ENCODE measurements around the gene PARP1. TPM values are rescaled to one million over a fixed set of nuclear protein-coding genes. Genes with fewer than 3 reads are reported as not detected.
A peak's percentile ranks its signal among the peaks of the same experiment; 100 is the strongest.
"Not testable (repeated sequence)": the region's sequence is repeated elsewhere in the genome, so short reads cannot be mapped to it uniquely, and the experiment has no call there.

PARP1 gene
- 119 and 136 TPM in 2 replicates for total RNA-seq

GRCh38 chr1:226407497-226408284 is at the start of gene PARP1:
TSS of gene PARP1 (minus strand) at chr1:226408093. CDS start at chr1:226407929, 164 bp downstream.
- peak; percentile 57 to 83 for DNase-seq (ENCODE audit: low read depth in 2 of 2)

DNA sequence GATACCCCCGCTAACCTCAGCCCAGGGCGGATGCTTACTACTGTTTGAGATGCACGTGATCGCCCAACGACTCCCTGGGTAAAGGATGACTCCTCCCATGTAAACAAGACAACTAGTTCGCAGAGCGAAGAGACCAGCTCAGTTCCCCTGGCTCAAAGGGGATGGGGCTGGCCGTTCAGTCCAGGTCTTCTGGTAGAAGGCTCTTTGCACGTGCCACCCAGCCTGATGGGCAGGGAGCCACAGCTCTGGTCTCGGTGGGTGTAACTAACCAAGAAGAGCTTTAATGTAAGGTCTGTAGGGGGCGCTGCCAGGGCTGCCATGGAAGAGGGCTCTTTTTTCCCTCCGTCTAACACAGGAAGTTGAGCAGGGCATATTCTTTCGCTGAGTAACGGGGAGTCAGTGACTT is 49.4 kb upstream of the PARP1 start:
- DNase-seq (ENCODE audit: low read depth in 2 of 2), result peak in 1 of 2 donors; percentile 17

- no peak for DNase-seq (ENCODE audit: low read depth in 2 of 2)
Observed at GRCh38 chr1:226455843-226456242, 48.0 kb upstream of the PARP1 start.

- no peak for DNase-seq (ENCODE audit: low read depth in 2 of 2)
Observed at GRCh38 chr1:226454349-226454748, 46.5 kb upstream of the PARP1 start.

- DNase-seq (ENCODE audit: low read depth in 2 of 2), result no peak
Observed at GRCh38 chr1:226453015-226453704, 45.3 kb upstream of the PARP1 start.

DNA sequence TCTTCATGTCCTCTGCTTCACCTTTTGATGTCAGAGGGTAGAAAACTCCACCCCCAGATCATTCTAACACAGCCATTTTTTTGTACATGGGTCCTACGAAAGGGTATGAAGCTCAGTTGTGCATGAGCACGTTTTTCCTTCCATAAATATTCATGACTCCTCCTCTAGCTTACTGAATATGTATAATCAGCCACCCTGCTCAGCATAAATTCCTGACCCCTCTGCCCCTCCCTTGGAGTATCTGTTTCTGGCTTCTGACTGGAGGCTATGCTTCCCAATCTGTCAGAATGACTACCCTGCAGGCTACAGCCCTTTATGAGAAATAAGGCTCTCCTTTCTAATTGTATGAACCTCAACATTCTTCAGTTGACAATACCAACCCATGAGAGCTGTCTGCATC is 42.8 kb upstream of the PARP1 start:
- DNase-seq (ENCODE audit: low read depth in 2 of 2), result no peak

DNA sequence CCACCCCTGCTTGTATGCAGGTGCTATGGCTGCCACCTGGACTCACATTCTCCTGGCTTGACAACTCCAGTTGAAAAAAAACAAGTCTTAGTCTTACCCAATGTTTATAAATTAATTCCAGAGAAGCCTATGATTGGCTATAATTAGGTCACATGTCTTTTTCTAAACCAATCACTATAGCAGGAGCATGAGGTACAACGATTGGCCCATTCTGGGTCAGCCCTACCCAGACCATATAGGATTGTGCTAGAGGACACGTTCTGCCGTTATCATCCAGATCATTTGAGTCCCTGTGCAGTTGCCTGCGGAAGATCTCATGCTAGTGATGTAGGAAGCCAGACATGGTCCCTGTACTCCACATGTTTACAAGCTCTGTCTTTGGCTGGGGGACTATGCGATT is 41.9 kb upstream of the PARP1 start:
- DNase-seq (ENCODE audit: low read depth in 2 of 2), result no peak

DNA sequence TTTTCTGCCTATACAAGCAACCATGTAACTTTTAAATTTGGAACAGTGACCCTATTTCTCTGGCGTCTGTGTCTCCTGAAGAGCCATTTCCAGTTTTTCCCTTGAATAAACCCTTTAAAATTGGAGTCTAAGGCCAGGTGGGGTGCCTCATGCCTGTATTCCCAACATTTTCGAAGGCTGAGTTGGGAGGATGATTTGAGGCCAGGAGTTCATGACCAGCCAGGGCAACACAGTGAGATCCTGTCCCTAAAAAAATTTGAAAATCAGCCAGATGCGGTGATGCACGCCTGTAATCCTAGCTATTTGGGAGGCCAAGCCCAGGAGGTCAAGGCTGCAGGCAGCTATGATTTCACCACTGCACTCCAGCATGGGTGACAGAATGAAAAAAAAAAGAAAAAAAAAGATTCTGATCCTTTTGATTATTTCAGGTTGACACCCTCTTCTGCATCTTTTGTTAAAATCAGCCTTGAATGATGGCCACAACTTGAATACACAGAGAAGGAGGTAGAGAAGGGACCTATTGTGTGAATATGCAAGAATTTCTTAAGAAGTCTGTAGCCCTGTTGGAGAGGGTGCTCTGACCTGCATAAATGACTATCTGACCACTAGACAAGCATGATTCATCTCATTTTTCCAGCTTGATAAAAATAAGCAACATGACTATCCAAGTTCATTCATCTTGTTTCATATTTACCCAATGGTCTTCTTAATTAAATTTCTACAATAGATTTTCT is 40.2 kb upstream of the PARP1 start:
- no peak for DNase-seq (ENCODE audit: low read depth in 2 of 2)

DNA sequence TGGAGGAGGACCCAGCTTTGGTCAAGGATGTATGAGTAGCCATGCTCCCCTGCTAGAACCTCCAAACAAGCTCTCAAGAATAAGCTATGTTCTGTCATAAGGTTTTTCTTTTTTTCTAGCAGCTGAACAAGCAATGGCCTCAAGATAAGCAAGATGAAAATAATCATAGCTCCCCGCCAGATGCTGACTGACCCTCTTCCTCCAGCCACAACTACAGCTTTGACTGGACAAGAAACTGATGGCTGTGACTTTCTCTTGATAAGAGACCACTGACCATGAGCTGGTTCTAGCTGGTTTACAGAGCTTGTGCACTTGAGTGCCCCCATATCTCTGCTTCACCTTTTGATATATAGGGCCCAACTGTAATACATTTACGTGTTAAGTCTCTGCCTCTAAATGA is 38.2 kb upstream of the PARP1 start:
- no peak for DNase-seq (ENCODE audit: low read depth in 2 of 2)

DNA sequence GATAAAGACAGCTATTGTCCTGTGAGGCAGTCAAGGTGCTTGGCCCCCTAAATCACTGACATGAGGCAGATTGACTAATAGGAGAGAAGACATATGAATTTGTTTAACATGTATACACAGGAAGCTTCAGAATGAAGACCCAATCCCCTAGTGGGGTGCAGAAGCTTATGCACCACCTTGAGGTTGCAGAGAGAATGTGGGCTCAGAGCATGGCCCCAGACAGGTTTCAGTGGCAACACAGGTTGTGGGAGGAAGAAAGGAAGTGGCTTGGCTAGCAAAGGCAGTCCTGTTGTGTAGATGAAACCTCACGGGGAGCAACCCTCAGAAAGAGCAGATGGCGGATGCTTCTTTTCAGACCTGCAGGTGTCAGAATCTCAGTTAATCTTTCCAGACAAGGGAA is 37.0 kb upstream of the PARP1 start:
- DNase-seq (ENCODE audit: low read depth in 2 of 2), result no peak

DNA sequence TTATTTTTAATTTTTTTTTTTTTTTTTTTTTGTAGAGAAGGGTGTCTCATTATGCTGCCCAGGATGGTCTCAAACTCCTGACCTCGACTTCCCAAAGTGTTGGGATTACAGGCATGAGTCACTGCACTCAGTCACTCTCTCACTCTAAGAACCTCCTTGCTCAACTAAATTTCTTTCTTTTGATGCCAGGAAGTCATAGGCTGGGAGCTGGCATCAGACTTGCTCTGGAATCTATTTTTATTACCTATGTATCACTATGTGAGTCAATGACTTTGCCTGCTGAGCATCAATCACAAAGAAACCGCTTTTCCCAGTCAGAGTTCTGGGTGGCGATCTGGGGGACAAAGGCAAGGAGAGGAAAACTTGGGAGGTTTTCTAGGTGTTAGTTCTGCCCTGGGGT is 35.5 kb upstream of the PARP1 start:
- peak in 1 of 2 donors; percentile 9 for DNase-seq (ENCODE audit: low read depth in 2 of 2)

- DNase-seq (ENCODE audit: low read depth in 2 of 2), result no peak
Observed at GRCh38 chr1:226443033-226443432, 35.1 kb upstream of the PARP1 start.

DNA sequence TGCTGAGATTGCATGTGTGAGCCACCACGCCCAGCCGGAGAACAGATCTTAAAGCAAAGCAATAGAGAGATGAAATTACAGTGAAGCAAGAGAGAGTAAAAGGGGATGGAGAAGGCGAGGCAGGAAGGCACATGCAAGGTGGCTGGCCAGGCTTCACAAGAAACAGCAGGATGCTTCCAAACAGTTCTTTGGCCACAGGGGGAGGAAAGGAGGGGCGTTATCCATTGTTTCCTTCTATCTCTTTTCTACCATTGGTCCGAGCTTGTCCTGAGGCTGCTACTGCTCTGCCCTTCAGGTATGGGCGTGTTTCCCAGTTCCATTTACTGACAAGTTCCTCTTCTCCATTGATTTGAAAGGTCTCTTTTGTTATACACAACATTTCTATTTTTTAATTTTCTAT is 33.7 kb upstream of the PARP1 start:
- no peak for DNase-seq (ENCODE audit: low read depth in 2 of 2)

GRCh38 chr1:226440512-226440911 is 32.6 kb upstream of the PARP1 start:
- no peak for DNase-seq (ENCODE audit: low read depth in 2 of 2)

DNA sequence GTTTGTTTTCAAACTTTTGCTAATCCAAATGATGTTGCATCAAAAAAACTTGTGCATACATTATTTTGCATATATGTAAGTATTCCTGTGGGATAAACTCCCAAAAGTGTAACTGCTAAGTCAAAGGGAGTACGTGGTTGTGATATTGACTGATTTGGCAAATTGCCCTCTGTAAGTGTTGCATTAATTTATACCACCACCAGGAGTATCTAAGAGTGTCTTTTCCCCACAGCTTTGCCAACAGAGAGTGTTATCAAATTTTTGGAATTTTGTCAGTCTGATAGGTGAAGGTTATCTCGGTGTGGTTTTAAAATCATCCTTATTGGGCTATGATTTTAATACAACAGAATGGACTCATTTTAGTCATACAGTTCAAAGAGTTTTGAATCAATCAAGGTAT is 30.1 kb upstream of the PARP1 start:
- DNase-seq (ENCODE audit: low read depth in 2 of 2), result peak; percentile 12 to 31

GRCh38 chr1:226436855-226437491 is 29.1 kb upstream of the PARP1 start:
- no peak for DNase-seq (ENCODE audit: low read depth in 2 of 2)

GRCh38 chr1:226436472-226436854 is 28.6 kb upstream of the PARP1 start:
- DNase-seq (ENCODE audit: low read depth in 2 of 2), result no peak

- no peak for DNase-seq (ENCODE audit: low read depth in 2 of 2)
Observed at GRCh38 chr1:226433341-226433720, 25.4 kb upstream of the PARP1 start.

DNA sequence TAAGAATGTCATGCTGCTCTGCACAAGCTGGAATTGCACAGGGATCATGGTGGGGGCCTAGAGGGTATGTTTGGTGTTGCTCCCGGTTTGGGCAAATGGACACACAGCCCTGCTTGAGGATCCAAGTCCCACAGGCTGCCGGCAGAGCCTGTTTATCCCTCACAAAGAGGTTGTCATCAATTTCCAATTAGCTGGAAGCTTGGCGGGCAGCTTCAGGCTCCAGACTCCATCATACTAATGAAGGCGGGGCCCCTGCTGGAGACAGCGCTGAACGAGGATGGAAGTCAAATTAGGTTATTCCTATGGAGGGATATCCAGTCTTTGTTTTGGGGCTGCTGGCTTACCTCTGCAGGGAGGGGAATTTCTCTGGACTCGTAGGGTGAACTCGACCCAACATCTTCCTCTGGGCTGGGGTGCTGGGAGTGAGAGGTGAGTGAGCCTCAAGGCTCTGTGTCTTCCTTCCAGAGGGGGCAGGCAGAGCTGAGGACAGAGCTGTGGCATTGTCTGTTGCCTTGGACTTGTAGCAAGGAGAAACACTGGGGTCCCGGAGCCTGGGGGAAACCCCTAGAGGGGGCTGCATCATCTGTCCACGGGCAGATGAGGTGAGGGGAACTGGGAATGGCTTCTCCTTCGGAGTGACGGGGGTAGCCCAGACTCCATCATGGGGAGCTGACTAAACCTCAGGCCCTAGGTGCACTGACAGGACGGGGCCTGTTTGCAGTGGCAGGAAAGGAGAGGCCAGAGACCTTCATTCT is 24.9 kb upstream of the PARP1 start:
- DNase-seq (ENCODE audit: low read depth in 2 of 2), result no peak

DNA sequence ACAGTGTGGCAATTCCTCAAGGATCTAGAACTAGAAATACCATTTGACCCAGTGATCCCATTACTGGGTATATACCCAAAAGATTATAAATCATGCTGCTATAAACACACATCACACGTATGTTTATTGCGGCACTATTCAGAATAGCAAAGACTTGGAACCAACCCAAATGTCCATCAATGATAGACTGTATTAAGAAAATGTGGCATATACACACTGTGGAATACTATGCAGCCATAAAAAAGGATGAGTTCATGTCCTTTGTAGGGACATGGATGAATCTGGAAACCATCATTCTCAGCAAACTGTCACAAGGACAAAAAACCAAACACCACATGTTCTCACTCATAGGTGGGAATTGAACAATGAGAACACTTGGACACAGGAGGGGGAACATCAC is 24.0 kb upstream of the PARP1 start:
- not testable (repeated sequence) for DNase-seq (ENCODE audit: low read depth in 2 of 2)

Measured in dermis microvascular lymphatic vessel endothelial cell (primary cell).